GM19455 (cell line): ENCODE results near the gene SRRM4.

Source experiments
- ATAC-seq: cut with Tn5 transposase; IDR thresholded peaks from one replicate; pipeline ENCODE4 v1.9.1; 2021; ENCODE audit not compliant: unreplicated experiment

The SRRM4 gene

GRCh38 chr12:119159844-119160243, 178.5 kb downstream of the SRRM4 start:
- no peak for ATAC-seq

GRCh38 chr12:119167902-119168301, 186.6 kb downstream of the SRRM4 start:
- ATAC-seq: no peak

- no peak for ATAC-seq
Measured at GRCh38 chr12:119168721-119169120, 187.4 kb downstream of the SRRM4 start.

- ATAC-seq: no peak
Measured at GRCh38 chr12:119169150-119169549, 187.8 kb downstream of the SRRM4 start.

GRCh38 chr12:119171291-119171690, 189.9 kb downstream of the SRRM4 start:
- ATAC-seq: no peak

GRCh38 chr12:119171691-119172425, 190.5 kb downstream of the SRRM4 start:
- ATAC-seq: no peak

- ATAC-seq: no peak
Measured at GRCh38 chr12:119175081-119175480, 193.7 kb downstream of the SRRM4 start.

GRCh38 chr12:119176267-119177055, 195.1 kb downstream of the SRRM4 start:
- no peak for ATAC-seq

GRCh38 chr12:119177056-119177325, 195.7 kb downstream of the SRRM4 start:
- no peak for ATAC-seq

- ATAC-seq: no peak
Measured at GRCh38 chr12:119177724-119178380, 196.5 kb downstream of the SRRM4 start.

GRCh38 chr12:119178544-119179334, 197.4 kb downstream of the SRRM4 start, which contains the start of gene HSPB8:
Gene HSPB8, plus strand, starts transcription at chr12:119178931. Its CDS starts 382 bp downstream, at chr12:119179313.
- no peak for ATAC-seq

- no peak for ATAC-seq
Measured at GRCh38 chr12:119179335-119180021, 198.1 kb downstream of the SRRM4 start.

GRCh38 chr12:119180380-119181040, 199.2 kb downstream of the SRRM4 start:
- no peak for ATAC-seq

- ATAC-seq: no peak
Measured at GRCh38 chr12:119181202-119181601, 199.9 kb downstream of the SRRM4 start.

- ATAC-seq: no peak
Measured at GRCh38 chr12:119181944-119182343, 200.6 kb downstream of the SRRM4 start.

GRCh38 chr12:119182701-119183493, 201.6 kb downstream of the SRRM4 start:
- ATAC-seq: no peak

- no peak for ATAC-seq
Measured at GRCh38 chr12:119183942-119184695, 202.8 kb downstream of the SRRM4 start.

GRCh38 chr12:119195256-119195655, 213.9 kb downstream of the SRRM4 start:
- ATAC-seq: no peak

- ATAC-seq: no peak
Measured at GRCh38 chr12:119198440-119198839, 217.1 kb downstream of the SRRM4 start.
